BE2C (cell line): Measurements from ENCODE around the gene HEBP2.

ENCODE experiments used
- DNase-seq: peaks from one replicate; pipeline ENCODE4 v3.0.0-alpha.2; 2020
- H3K27me3 ChIP-seq: fragments of 250-450 bp; sonication (Bioruptor Pico); 2 replicates; pipeline ENCODE4 v1.5.1; 2020; ENCODE audit warnings: mild to moderate bottlenecking
- H3K36me3 ChIP-seq: fragments of 250-450 bp; sonication (Bioruptor Pico); 2 replicates; pipeline ENCODE4 v1.5.1; 2020; ENCODE audit warnings: mild to moderate bottlenecking
- H3K4me1 ChIP-seq: fragments of 250-450 bp; sonication (Bioruptor Pico); 2 replicates; pipeline ENCODE4 v1.5.1; 2020
- H3K4me3 ChIP-seq: 2 replicates; pipeline ENCODE4 v1.5.1; 2011; ENCODE audit warnings: low read depth, low read length
- H3K9me3 ChIP-seq: fragments of 250-450 bp; sonication (Bioruptor Pico); 2 replicates; pipeline ENCODE4 v1.5.1; 2020
- CTCF ChIP-seq: IDR thresholded peaks from 2 replicates; pipeline ENCODE4 v1.5.1; 2012; ENCODE audit warnings: mild to moderate bottlenecking, low read depth, low read length

HEBP2 gene

DNA sequence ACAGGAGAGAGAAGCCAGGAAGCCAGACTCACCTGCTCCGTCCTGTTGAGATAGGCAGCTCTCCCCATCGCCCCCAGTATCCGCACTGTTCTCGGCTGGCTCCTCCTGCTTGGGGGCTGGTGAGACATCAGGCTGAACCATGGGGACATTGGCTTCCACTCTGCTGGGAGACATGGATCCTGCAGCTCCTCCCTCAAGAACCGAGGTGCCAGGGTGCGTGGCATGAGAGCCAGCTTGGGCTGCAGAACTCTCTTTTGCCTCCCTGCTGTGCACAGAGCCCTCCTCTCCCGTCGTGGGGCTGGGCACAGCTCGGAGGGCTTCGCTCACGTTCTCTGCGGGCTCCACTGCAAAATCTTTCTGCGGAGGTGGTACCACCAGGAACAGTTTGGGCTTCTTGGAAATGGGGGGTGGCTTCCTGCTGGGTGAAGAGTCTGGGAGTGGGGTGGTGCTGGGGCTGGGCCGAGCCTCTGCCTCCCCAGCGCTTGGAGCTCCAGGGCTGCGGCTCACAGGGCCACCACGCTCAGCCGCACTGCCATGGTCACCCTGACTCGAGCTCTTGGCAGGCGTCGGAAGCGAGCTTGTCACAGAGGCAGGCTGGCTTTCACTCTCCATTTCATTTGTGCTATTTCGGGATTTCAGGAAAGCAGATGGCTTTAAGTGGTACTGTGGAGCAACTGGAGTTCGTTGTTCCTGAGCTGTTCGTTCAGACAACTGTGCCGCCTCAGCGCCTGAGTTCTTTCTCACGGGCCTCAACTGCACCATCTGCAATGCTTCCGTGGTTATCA lies 26.5 kb downstream of the HEBP2 start:
- Histone ChIP-seq H3K4me1 (no peaks in the 10 kb centered on the region), H3K27me3 (peaks cover 71% of the 10 kb centered on the region), H3K9me3 (no peaks in the 10 kb centered on the region), H3K36me3 (no peaks in the 10 kb centered on the region), H3K4me3 (no peak overlapping the region)
- DNase-seq: no peak
- TF ChIP-seq CTCF: no peak

DNA sequence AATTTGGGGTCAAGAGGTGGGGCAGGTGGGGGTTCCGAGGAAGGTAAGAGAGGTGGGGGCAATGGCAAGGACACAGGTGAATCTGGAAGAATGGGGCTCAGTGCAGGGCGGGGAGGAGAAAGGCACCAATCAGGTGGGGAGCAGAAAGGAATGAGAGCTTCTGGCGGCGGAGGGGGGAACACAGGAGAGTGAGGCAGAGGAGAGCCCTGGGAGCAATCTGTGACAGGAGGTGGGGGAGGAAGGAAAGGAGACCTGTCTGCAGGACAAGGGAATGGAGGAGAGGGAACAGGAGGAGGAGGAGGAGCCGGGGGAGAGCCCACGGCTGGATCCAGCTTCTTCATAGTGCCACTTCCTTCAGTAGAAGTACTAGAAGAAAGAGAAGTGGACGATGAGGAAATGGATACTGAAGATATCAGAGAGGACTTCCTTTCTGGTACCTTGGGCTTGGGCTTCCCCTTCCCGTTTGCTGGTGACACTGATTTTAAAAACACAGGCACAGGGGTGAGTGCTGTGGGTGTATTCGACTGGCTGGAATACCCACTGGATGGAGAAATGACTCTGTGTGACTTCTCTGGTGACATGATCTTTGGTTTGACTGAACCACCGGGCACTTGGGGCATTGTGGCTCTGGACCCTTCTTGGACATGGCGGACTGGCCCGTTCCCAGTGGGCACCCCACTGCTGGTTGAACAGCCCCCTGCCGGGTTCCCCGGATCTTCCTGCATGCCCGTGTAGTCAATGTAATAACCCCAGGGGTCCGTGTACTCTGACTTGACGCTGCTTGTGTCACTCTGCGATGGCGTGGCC lies 27.4 kb downstream of the HEBP2 start:
- H3K27me3 ChIP-seq: peaks cover 67% of the 10 kb centered on the region
- H3K4me1 ChIP-seq: no peaks in the 10 kb centered on the region
- H3K4me3 ChIP-seq: no peak overlapping the region
- H3K36me3 ChIP-seq: no peaks in the 10 kb centered on the region
- DNase-seq: no peak
- H3K9me3 ChIP-seq: no peaks in the 10 kb centered on the region
- no peak for TF ChIP-seq CTCF

GRCh38 chr6:138432063-138432356 lies 28.0 kb downstream of the HEBP2 start:
- H3K9me3 ChIP-seq: no peaks in the 10 kb centered on the region
- H3K36me3 ChIP-seq: no peaks in the 10 kb centered on the region
- H3K27me3 ChIP-seq: peaks cover 63% of the 10 kb centered on the region
- no peaks in the 10 kb centered on the region for H3K4me1 ChIP-seq
- no peak overlapping the region for H3K4me3 ChIP-seq
- no peak for TF ChIP-seq CTCF
- no peak for DNase-seq

GRCh38 chr6:138434096-138434495 lies 30.1 kb downstream of the HEBP2 start:
- Histone ChIP-seq H3K4me3 (no peak overlapping the region), H3K36me3 (no peaks in the 10 kb centered on the region), H3K9me3 (no peaks in the 10 kb centered on the region), H3K27me3 (peaks cover 66% of the 10 kb centered on the region), H3K4me1 (no peaks in the 10 kb centered on the region)
- no peak for DNase-seq
- TF ChIP-seq CTCF: no peak

DNA sequence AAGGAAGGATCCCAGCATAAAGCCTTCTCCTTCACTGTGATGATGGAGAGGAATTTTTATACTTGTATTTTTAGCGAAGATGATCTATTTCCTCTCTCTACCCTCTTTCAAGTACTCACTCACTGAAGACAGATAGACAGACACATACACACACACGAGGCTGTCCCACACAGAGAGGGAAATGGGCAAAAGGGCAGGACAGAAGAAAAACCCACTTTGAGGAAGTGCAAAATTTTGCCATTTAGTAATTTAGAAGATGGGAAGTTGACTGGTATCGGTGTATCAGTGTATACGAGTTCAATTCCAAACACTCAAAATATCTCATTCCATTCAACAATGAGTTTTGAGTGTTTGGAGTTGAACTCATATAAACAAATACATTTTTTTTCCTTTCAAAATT lies 30.9 kb downstream of the HEBP2 start:
- Histone ChIP-seq H3K4me1 (no peaks in the 10 kb centered on the region), H3K4me3 (no peak overlapping the region), H3K9me3 (no peaks in the 10 kb centered on the region), H3K36me3 (no peaks in the 10 kb centered on the region), H3K27me3 (peaks cover 61% of the 10 kb centered on the region)
- TF ChIP-seq CTCF: no peak
- no peak for DNase-seq

GRCh38 chr6:138439546-138439945 lies 35.5 kb downstream of the HEBP2 start:
- Histone ChIP-seq H3K27me3 (peaks cover 44% of the 10 kb centered on the region), H3K4me3 (no peak overlapping the region), H3K4me1 (no peaks in the 10 kb centered on the region), H3K36me3 (no peaks in the 10 kb centered on the region), H3K9me3 (no peaks in the 10 kb centered on the region)
- no peak for DNase-seq
- TF ChIP-seq CTCF: no peak
